Cardiac muscle cell (in vitro differentiated cells and primary cell): ENCODE data around the gene CLDN19. TPM values are rescaled to one million over a fixed set of nuclear protein-coding genes. Genes with fewer than 3 reads are reported as not detected.

ENCODE experiments used
- DNase-seq, 2 donors: peaks; one replicate each; pipeline versions ENCODE4 v3.0.0 to v3.0.0-alpha.2; 2010 to 2017; ENCODE audit warnings: low read depth in 1 of 2, low spot score in 1 of 2
- H3K27ac ChIP-seq: fragments of 200-600 bp; sonication (generic); 2 replicates; pipeline ENCODE4 v1.5.1; 2016
- H3K27me3 ChIP-seq: fragments of 200-600 bp; sonication (generic); 2 replicates; pipeline ENCODE4 v1.6.0; 2016; ENCODE audit warnings: control low read depth
- H3K36me3 ChIP-seq: fragments of 200-600 bp; sonication (generic); 2 replicates; pipeline ENCODE4 v1.5.1; 2016; ENCODE audit warnings: control low read depth
- H3K4me1 ChIP-seq: fragments of 200-600 bp; sonication (generic); 2 replicates; pipeline ENCODE4 v1.8.1; 2017; ENCODE audit warnings: low read depth, mild to moderate bottlenecking, mixed run types
- H3K4me3 ChIP-seq: fragments of 200-600 bp; sonication (generic); 2 replicates; pipeline ENCODE4 v1.5.1; 2016; ENCODE audit warnings: mild to moderate bottlenecking
- H3K9me3 ChIP-seq: fragments of 200-600 bp; sonication (generic); 2 replicates; pipeline ENCODE4 v1.5.1; 2017; ENCODE audit warnings: low read depth, mild to moderate bottlenecking, control low read depth
- CTCF ChIP-seq: IDR thresholded peaks from 2 replicates; pipeline ENCODE4 v1.5.1; 2012; ENCODE audit warnings: low read depth, mild to moderate bottlenecking, low read length
- polyA plus RNA-seq: library from polyadenylated mRNA; unstranded; fragments of >200 nt; fragmentation: Nextera tagmentation; extraction: Ambion mirVana; gene quantifications from 2 replicates; pipeline ENCODE4 v1.2.1, GENCODE V29; 2016
- total RNA-seq: library from RNA; depleted of rRNA; stranded (reverse); fragments of >200 nt; gene quantifications from 2 replicates; pipeline ENCODE4 v1.2.3, GENCODE V29; 2016

CLDN19 gene
- total and polyA plus RNA-seq, 2 experiments from 2014 or later, result 4.3 to 12.9 TPM

GRCh38 chr1:42691157-42691498 is 48.9 kb downstream of the CLDN19 start:
- no peak overlapping the region for H3K27ac ChIP-seq
- peaks cover 26% of the 10 kb centered on the region for H3K4me1 ChIP-seq
- H3K27me3 ChIP-seq, result no peaks in the 10 kb centered on the region
- peaks cover 25% of the 10 kb centered on the region for H3K36me3 ChIP-seq
- H3K4me3 ChIP-seq, result no peak overlapping the region
- no peak for TF ChIP-seq CTCF
- DNase-seq, result no peak
- H3K9me3 ChIP-seq, result no peaks in the 10 kb centered on the region

GRCh38 chr1:42690477-42691156 is 49.4 kb downstream of the CLDN19 start:
- no peaks in the 10 kb centered on the region for H3K9me3 ChIP-seq
- no peaks in the 10 kb centered on the region for H3K27me3 ChIP-seq
- peaks cover 31% of the 10 kb centered on the region for H3K4me1 ChIP-seq
- TF ChIP-seq CTCF, result no peak
- H3K27ac ChIP-seq, result no peak overlapping the region
- DNase-seq, result peak in 1 of 2 donors; percentile 9
- no peak overlapping the region for H3K4me3 ChIP-seq
- peaks cover 21% of the 10 kb centered on the region for H3K36me3 ChIP-seq

GRCh38 chr1:42689912-42690311 is 50.1 kb downstream of the CLDN19 start:
- Histone ChIP-seq H3K36me3 (peaks cover 14% of the 10 kb centered on the region), H3K4me3 (no peak overlapping the region), H3K27ac (no peak overlapping the region), H3K4me1 (peaks cover 38% of the 10 kb centered on the region), H3K27me3 (no peaks in the 10 kb centered on the region), H3K9me3 (no peaks in the 10 kb centered on the region)
- TF ChIP-seq CTCF, result no peak
- DNase-seq, result no peak

DNA sequence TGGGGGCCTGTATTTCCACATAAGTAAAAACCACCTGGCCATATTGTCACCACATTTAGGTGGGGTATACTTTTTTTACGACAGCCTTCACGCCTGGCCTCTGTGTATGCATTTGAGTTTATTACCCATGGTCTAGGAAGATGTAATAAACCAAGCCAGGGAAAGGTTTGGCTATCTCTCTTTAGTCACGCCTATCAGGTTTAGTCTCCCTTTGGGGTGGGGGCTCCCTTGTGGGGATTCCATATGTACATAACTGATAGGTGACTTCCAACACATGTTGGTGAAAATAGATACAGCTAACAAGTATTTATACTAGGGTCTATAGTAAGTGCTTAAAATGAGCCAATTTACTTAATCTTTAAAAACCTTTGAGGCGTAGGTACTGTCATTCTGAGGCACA is 53.6 kb downstream of the CLDN19 start:
- Histone ChIP-seq H3K27me3 (no peaks in the 10 kb centered on the region), H3K27ac (peak overlapping the region; percentile 68), H3K4me1 (peaks cover 51% of the 10 kb centered on the region), H3K9me3 (no peaks in the 10 kb centered on the region), H3K4me3 (peak overlapping the region; percentile 1), H3K36me3 (no peaks in the 10 kb centered on the region)
- no peak for TF ChIP-seq CTCF
- DNase-seq, result no peak

DNA sequence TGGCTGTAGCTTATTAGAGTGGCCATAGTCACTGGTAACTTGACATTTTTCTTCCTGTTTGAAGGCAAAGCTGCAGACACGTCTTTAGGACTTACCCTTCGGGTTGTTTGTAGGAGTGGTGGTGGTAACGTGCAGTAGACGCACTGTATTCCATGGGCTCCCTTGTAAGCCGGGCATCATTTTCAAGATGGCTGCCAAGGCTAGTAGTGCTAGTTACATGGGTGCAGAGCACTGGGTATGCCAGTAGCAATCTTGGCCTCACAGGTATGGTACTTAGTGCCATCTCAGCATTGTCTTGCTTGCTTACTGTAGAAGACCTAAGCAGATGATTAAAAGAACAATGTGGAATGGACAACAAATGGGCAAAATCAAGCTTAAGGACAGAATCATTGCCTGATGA is 55.9 kb downstream of the CLDN19 start:
- no peak for TF ChIP-seq CTCF
- peaks cover 57% of the 10 kb centered on the region for H3K4me1 ChIP-seq
- no peaks in the 10 kb centered on the region for H3K27me3 ChIP-seq
- DNase-seq, result peak; percentile 20 to 30
- H3K9me3 ChIP-seq, result no peaks in the 10 kb centered on the region
- no peaks in the 10 kb centered on the region for H3K36me3 ChIP-seq
- H3K4me3 ChIP-seq, result peak overlapping the region; percentile 94
- no peak overlapping the region for H3K27ac ChIP-seq

Other genes with a start within 250 kb of the CLDN19 start
- 41.7 and 59.0 TPM in 2 replicates for gene PPIH, start 81.8 kb downstream of the CLDN19 start, total RNA-seq
- gene PPIH, start 81.8 kb downstream of the CLDN19 start, polyA plus RNA-seq, result 43.7 and 54.6 TPM in 2 replicates
- 1,046 and 1,156 TPM in 2 replicates for gene YBX1, start 57.8 kb downstream of the CLDN19 start, total RNA-seq
- 327 and 358 TPM in 2 replicates for gene YBX1, start 57.8 kb downstream of the CLDN19 start, polyA plus RNA-seq
- gene P3H1, start 26.8 kb upstream of the CLDN19 start, total RNA-seq, result 56.6 and 65.4 TPM in 2 replicates
- gene P3H1, start 26.8 kb upstream of the CLDN19 start, polyA plus RNA-seq, result 56.1 TPM in 2 replicates
- gene C1orf50, start 27.0 kb upstream of the CLDN19 start, total RNA-seq, result 4.5 and 7.3 TPM in 2 replicates
- gene C1orf50, start 27.0 kb upstream of the CLDN19 start, polyA plus RNA-seq, result 18.5 and 22.1 TPM in 2 replicates
- 0.21 and 0.69 TPM in 2 replicates for gene TMEM269, start 44.8 kb upstream of the CLDN19 start, total RNA-seq
- gene TMEM269, start 44.8 kb upstream of the CLDN19 start, polyA plus RNA-seq, result 0.35 and 0.99 TPM in 2 replicates
- 9.2 and 9.5 TPM in 2 replicates for gene ERMAP, start 76.9 kb upstream of the CLDN19 start, total RNA-seq
- gene ERMAP, start 76.9 kb upstream of the CLDN19 start, polyA plus RNA-seq, result 4.1 and 5.7 TPM in 2 replicates
- gene SVBP, start 77.2 kb upstream of the CLDN19 start, total RNA-seq, result 28.8 and 35.6 TPM in 2 replicates
- gene SVBP, start 77.2 kb upstream of the CLDN19 start, polyA plus RNA-seq, result 67.8 and 73.1 TPM in 2 replicates
- 22.6 and 24.3 TPM in 2 replicates for gene ZNF691, start 106.4 kb upstream of the CLDN19 start, total RNA-seq
- gene ZNF691, start 106.4 kb upstream of the CLDN19 start, polyA plus RNA-seq, result 18.6 and 25.9 TPM in 2 replicates
- gene SLC2A1, start 218.6 kb upstream of the CLDN19 start, total RNA-seq, result 714 and 748 TPM in 2 replicates
- gene SLC2A1, start 218.6 kb upstream of the CLDN19 start, polyA plus RNA-seq, result 215 and 243 TPM in 2 replicates